Measurements from ENCODE around the gene MYO19. TPM values are rescaled to one million over a fixed set of nuclear protein-coding genes. Genes with fewer than 3 reads are reported as not detected.

Gene MYO19
- total RNA-seq, 1 experiment from 2014 or later: 144 TPM

DNA sequence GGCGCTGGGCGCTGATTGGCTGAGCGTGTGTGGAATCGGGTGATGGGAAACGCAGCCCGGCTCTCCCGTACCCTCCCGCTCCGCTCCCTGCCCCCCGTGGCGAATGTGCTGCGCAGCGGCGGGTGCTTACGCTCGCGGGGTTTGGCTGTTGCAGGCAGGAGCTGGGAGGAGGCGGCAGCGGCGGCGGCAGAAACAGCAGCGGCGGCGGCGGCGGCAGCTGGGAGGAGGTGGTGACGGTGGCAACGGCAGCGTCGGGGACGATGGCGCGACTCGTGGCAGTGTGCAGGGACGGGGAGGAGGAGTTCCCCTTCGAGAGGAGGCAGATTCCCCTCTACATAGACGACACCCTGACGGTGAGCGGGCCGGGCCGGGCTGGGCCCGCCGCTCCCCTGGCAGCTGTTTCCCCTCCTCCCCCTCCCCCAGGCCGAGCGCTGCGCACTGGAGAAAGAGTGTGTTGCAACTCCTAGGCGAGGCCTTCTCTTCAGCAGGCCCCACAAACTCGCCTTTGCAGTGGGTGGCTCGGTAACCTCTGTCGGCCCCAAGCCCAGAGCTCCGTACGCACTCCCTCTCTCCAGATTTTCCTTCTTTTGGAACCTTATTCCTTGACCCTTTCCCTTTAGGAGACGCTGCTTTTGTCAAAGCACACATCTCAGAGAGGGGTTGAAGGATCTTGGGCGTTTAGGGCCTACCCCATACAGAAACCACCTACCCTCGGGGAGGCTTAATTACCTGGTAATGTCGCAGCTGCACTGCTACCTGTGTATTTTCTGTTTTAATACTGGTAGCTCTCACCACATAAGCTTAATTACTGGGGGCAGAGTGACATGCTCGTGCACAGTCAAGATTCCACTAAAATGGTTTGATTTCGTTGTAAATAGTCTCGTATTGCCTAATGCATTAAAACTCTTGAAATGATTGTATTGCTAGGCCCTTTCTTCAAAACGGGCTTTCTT is 11.1 kb upstream of the MYO19 start:
- Histone ChIP-seq H3K27me3 (ENCODE audit: insufficient read depth, low read length) (no peaks in the 10 kb centered on the region), H2AK5ac (ENCODE audit: insufficient read length, low read length) (no peak overlapping the region), H2BK20ac (ENCODE audit: low read depth, low read length, poor library complexity, severe bottlenecking) (no peak overlapping the region), H3K4ac (ENCODE audit: low read depth, low read length) (no peak overlapping the region), H2BK15ac (ENCODE audit: low read depth, low read length) (no peak overlapping the region), H3K27ac (ENCODE audit: insufficient read length, low read depth, low read length) (peak overlapping the region; percentile 3), H3K79me2 (ENCODE audit: insufficient read depth, low read length) (peaks cover 13% of the 10 kb centered on the region; the same call in 1 of the 2 replicates), H4K91ac (ENCODE audit: insufficient read length, low read depth, low read length) (no peak overlapping the region), H3K4me1 (ENCODE audit: insufficient read depth, low read length) (no peaks in the 10 kb centered on the region), H2BK5ac (ENCODE audit: insufficient read length, low read length) (no peak overlapping the region), H2AFZ (ENCODE audit: low read length) (no peak overlapping the region), H3K4me2 (ENCODE audit: insufficient read depth, insufficient read length, low read length) (peak overlapping the region; percentile 84), H2BK120ac (ENCODE audit: low read depth, low read length, poor library complexity, severe bottlenecking) (no peak overlapping the region), H4K5ac (ENCODE audit: insufficient read length, low read depth, low read length) (no peak overlapping the region), H3K23ac (ENCODE audit: insufficient read length, low read depth, low read length) (no peak overlapping the region), H3K56ac (ENCODE audit: insufficient read length, low read depth, low read length) (no peak overlapping the region), H3T11ph (ENCODE audit: low read length) (no peak overlapping the region), H2BK12ac (ENCODE audit: insufficient read length, low read depth, low read length) (no peak overlapping the region), H3K9ac (ENCODE audit: extremely low read depth, insufficient read length, low read length) (peak overlapping the region; percentile 90), H4K8ac (replicated peaks; ENCODE audit: insufficient read length, low read depth, low read length) (no peak overlapping the region), H3K23me2 (ENCODE audit: insufficient read length, low read depth, low read length, poor library complexity, severe bottlenecking) (peaks cover 5% of the 10 kb centered on the region), H3K18ac (ENCODE audit: insufficient read length, low read depth, low read length) (peak overlapping the region; percentile 52), H4K20me1 (ENCODE audit: control insufficient read depth, insufficient read depth, insufficient read length) (no peaks in the 10 kb centered on the region), H3K79me1 (ENCODE audit: insufficient read depth, low read depth, low read length, poor library complexity, severe bottlenecking) (no peaks in the 10 kb centered on the region), H3K9me3 (ENCODE audit: control insufficient read depth, low read depth, low read length) (no peaks in the 10 kb centered on the region), H3K14ac (ENCODE audit: insufficient read depth, low read length) (peak overlapping the region; percentile 93)
- Mint-ChIP-seq H3K9me3 (no peaks in the 10 kb centered on the region), H3K27me3 (ENCODE audit: low read depth) (no peaks in the 10 kb centered on the region), H3K36me3 (ENCODE audit: insufficient read depth in 1 of 3, low read depth in 3 of 3) (peaks cover 0 to 13% (median 0%) of the 10 kb centered on the region in 3 experiments; a peak in 4 of 7 replicates), H3K4me1 (peaks cover 16 to 22% of the 10 kb centered on the region in 2 experiments), H3K27ac (peak overlapping the region; percentile 96 to 97 (median 97)), H3K4me3 (peak overlapping the region; percentile 87 to 95)
- WGBS (ENCODE audit: extremely low coverage, insufficient read length, low lambda C conversion rate): no CpG with 5 or more reads among the region's 60 CpGs
- TF ChIP-seq, protein P1, sequence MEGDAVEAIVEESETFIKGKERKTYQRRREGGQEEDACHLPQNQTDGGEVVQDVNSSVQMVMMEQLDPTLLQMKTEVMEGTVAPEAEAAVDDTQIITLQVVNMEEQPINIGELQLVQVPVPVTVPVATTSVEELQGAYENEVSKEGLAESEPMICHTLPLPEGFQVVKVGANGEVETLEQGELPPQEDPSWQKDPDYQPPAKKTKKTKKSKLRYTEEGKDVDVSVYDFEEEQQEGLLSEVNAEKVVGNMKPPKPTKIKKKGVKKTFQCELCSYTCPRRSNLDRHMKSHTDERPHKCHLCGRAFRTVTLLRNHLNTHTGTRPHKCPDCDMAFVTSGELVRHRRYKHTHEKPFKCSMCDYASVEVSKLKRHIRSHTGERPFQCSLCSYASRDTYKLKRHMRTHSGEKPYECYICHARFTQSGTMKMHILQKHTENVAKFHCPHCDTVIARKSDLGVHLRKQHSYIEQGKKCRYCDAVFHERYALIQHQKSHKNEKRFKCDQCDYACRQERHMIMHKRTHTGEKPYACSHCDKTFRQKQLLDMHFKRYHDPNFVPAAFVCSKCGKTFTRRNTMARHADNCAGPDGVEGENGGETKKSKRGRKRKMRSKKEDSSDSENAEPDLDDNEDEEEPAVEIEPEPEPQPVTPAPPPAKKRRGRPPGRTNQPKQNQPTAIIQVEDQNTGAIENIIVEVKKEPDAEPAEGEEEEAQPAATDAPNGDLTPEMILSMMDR (conservative IDR thresholded peaks at IDR 0.05): no peak
- peak; percentile 100 for DNase-seq
